ENCODE results near the gene NPAP1.
"Not testable (repeated sequence)": the region's sequence is repeated elsewhere in the genome, so short reads cannot be mapped to it uniquely, and the experiment has no call there.

The NPAP1 gene

GRCh38 chr15:24675332-24676144 lies at the start of gene NPAP1:
Gene NPAP1, plus strand, starts transcription at chr15:24675775. Its CDS starts 93 bp downstream, at chr15:24675868.
- no peak for DNase-seq (ENCODE audit: low spot score)
- no peak for TF ChIP-seq CTCF (IDR thresholded peaks at IDR 0.05; ENCODE audit: extremely low read depth, insufficient read depth, missing control alignments)
- in situ Hi-C loops (cut with MboI; ENCODE audit: low pct_unique_long_range_greater_than_20kb, low sequenced_read_pairs, unreplicated experiment), result no loop called here

- TF ChIP-seq CTCF (IDR thresholded peaks at IDR 0.05; ENCODE audit: extremely low read depth, insufficient read depth, missing control alignments), result no peak
- in situ Hi-C loops (cut with MboI; ENCODE audit: low pct_unique_long_range_greater_than_20kb, low sequenced_read_pairs, unreplicated experiment), result no loop called here
- DNase-seq (ENCODE audit: low spot score), result no peak
Measured at GRCh38 chr15:24627443-24627842, 48.1 kb upstream of the NPAP1 start.

DNA sequence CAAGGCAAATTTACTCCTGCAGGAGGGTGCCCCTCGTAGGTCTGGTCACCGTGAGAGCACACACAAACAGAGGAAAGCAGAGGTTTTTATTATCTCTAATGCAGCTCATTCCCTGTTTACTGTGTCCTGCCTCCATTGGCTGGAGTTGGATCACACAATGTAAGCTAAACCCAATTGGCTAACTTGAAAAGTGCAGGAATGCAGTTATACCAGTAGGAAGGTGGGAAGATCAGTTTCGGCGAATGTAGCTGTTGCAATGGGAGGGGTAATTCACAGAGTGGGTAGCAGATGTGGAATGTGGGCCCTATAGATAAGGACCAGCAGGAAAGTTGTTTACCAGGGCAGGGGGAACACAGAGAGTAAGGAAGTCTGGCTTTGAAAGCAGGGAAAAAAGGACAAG lies 42.5 kb upstream of the NPAP1 start:
- no peak for DNase-seq (ENCODE audit: low spot score)
- in situ Hi-C loops (cut with MboI; ENCODE audit: low pct_unique_long_range_greater_than_20kb, low sequenced_read_pairs, unreplicated experiment), result no loop called here

GRCh38 chr15:24639412-24639811 lies 36.2 kb upstream of the NPAP1 start:
- in situ Hi-C loops (cut with MboI; ENCODE audit: low pct_unique_long_range_greater_than_20kb, low sequenced_read_pairs, unreplicated experiment); DNase-seq (ENCODE audit: low spot score): not testable (repeated sequence)

More for the DNA sequence above, 42.5 kb upstream of the NPAP1 start:
- TF ChIP-seq CTCF (IDR thresholded peaks at IDR 0.05; ENCODE audit: extremely low read depth, insufficient read depth, missing control alignments), result no peak

DNA sequence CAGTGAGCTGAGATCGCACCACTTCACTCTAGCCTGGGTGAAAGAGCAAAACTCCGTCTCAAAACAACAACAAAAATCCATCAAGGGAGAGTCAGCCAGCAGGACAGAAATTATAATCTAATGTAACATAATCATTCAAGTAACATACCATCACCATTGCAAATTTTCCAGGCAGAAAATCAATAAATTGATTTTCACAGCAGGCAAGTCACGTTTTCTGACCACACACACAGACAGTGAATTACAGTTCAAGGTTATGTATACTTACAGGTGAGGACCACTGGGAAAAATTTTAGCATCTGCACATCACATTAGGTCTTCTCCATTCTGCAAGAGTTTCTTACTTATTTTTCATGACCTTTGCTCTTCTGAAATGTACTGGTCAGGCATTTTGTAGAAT lies 29.9 kb upstream of the NPAP1 start:
- DNase-seq (ENCODE audit: low spot score), result no peak
- TF ChIP-seq CTCF (IDR thresholded peaks at IDR 0.05; ENCODE audit: extremely low read depth, insufficient read depth, missing control alignments), result no peak
- in situ Hi-C loops (cut with MboI; ENCODE audit: low pct_unique_long_range_greater_than_20kb, low sequenced_read_pairs, unreplicated experiment), result no loop called here

DNA sequence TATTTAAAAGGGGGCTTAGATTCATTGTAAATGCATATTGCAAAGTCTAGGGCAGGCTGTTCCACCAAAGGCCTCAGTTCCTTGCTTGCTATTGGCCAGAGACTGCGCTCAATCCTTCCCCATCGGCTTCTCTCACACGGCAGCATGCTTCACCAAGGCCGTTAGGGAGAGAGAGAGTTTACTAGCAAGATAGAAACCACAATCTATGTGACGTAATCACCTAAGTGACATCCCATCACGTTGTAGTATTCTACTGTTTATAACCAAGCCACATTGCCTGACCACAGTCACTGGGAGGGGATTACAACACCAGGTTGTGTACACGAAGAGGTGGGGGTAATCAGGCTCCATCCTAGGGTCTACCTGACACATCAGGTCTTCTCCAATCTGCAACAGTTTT lies 16.0 kb upstream of the NPAP1 start:
- TF ChIP-seq CTCF (IDR thresholded peaks at IDR 0.05; ENCODE audit: extremely low read depth, insufficient read depth, missing control alignments), result no peak

DNA sequence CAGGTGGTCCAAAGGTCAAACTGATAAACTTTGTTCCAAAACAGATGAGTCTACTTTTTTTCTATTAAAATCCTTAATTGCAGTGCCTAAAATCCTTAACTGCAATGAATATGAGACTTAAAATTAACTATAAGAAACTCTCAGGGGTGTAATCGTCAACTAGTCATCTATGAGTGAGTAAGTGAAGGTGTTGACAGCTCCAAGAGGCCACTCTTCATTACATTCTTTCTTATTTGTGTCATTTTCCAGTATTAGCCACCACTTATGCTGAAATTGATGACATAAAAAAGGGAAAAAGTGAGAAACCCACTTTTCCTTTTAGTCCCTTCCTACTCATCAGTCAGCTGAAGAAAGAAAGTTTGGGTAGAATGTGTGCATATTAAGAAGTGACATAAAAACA lies 12.6 kb upstream of the NPAP1 start:
- TF ChIP-seq CTCF (IDR thresholded peaks at IDR 0.05; ENCODE audit: extremely low read depth, insufficient read depth, missing control alignments), result no peak
- no peak for DNase-seq (ENCODE audit: low spot score)
- in situ Hi-C loops (cut with MboI; ENCODE audit: low pct_unique_long_range_greater_than_20kb, low sequenced_read_pairs, unreplicated experiment), result no loop called here

More for the DNA sequence above, 16.0 kb upstream of the NPAP1 start:
- DNase-seq (ENCODE audit: low spot score), result no peak
- in situ Hi-C loops (cut with MboI; ENCODE audit: low pct_unique_long_range_greater_than_20kb, low sequenced_read_pairs, unreplicated experiment), result no loop called here

Measured in GM13977 (cell line).